Activated B cell treated with CpG ODN at 0.5 μM for 24 hours (primary cell): Measurements from ENCODE around the gene LUC7L3. TPM values are rescaled to one million over a fixed set of nuclear protein-coding genes. Genes with fewer than 3 reads are reported as not detected.

ENCODE experiments used
- ATAC-seq: fragments of 200-7000 bp; cut with Tn5 transposase; one replicate; pipeline ENCODE4 v1.10.0; 2021; ENCODE audit warnings: low read depth, mild to moderate bottlenecking, moderate library complexity
- CTCF ChIA-PET: fragments of 350-600 bp; sonication (Branson Sonifier 250); formaldehyde crosslinking; loops from one replicate; lab custom pipeline; 2021; ENCODE audit warnings: antibody characterized with exemption; lab: Charles Lee
- POLR2A ChIA-PET: fragments of 350-600 bp; sonication (Branson Sonifier 250); formaldehyde crosslinking; loops from one replicate; lab custom pipeline; 2021; ENCODE audit warnings: antibody characterized with exemption; lab: Charles Lee
- DNase-seq: peaks from one replicate; pipeline ENCODE4 v3.0.0; 2022
- H3K27ac Mint-ChIP-seq: one replicate; pipeline ENCODE4 v1.8.0; 2020; ENCODE audit warnings: mixed read lengths
- H3K27me3 Mint-ChIP-seq: one replicate; pipeline ENCODE4 v1.8.0; 2021; ENCODE audit warnings: mixed read lengths
- H3K36me3 Mint-ChIP-seq: one replicate; pipeline ENCODE4 v1.8.0; 2021; ENCODE audit warnings: low read depth, mixed read lengths
- H3K4me1 Mint-ChIP-seq: one replicate; pipeline ENCODE4 v1.8.0; 2021; ENCODE audit warnings: mixed read lengths
- H3K4me3 Mint-ChIP-seq: one replicate; pipeline ENCODE4 v1.8.0; 2020; ENCODE audit warnings: mild to moderate bottlenecking, mixed read lengths
- H3K9me3 Mint-ChIP-seq: one replicate; pipeline ENCODE4 v1.8.0; 2020; ENCODE audit warnings: mixed read lengths
- CTCF ChIP-seq: fragments of 200-600 bp; IDR thresholded peaks from one replicate; pipeline ENCODE4 v1.8.0; 2022; ENCODE audit warnings: antibody characterized with exemption, mild to moderate bottlenecking
- intact Hi-C: fragments of 100-400 bp; cut with micrococcal nuclease; formaldehyde crosslinking; loops from one replicate; pipeline ENCODE4 v1.15.1; 2024
- total RNA-seq: library from RNA; stranded (reverse); gene quantifications from 2 replicates; pipeline ENCODE4 v1.2.3, GENCODE V29; 2022

The LUC7L3 gene
- total RNA-seq, 1 donor from 2014 or later, result 158 TPM

- Mint-ChIP-seq H3K9me3 (no peaks in the 10 kb centered on the region), H3K27me3 (peaks cover 21% of the 10 kb centered on the region), H3K27ac (no peak overlapping the region), H3K36me3 (no peaks in the 10 kb centered on the region), H3K4me1 (no peaks in the 10 kb centered on the region), H3K4me3 (no peak overlapping the region)
- POLR2A ChIA-PET, result no interaction called here
- CTCF ChIA-PET, result no interaction called here
- no peak for DNase-seq
- no peak for TF ChIP-seq CTCF
- intact Hi-C loops, result no loop called here
- no peak for ATAC-seq
These were observed 34.6 kb upstream of the LUC7L3 start for GRCh38 chr17:50684612-50685333.

- DNase-seq (no peak), ATAC-seq (no peak)
- CTCF ChIA-PET, result no interaction called here
- Mint-ChIP-seq H3K27ac (no peak overlapping the region), H3K36me3 (no peaks in the 10 kb centered on the region), H3K27me3 (peaks cover 19% of the 10 kb centered on the region), H3K4me1 (no peaks in the 10 kb centered on the region), H3K4me3 (no peak overlapping the region), H3K9me3 (no peaks in the 10 kb centered on the region)
- no peak for TF ChIP-seq CTCF
- POLR2A ChIA-PET, result no interaction called here
- intact Hi-C loops, result no loop called here
These were observed 34.1 kb upstream of the LUC7L3 start for GRCh38 chr17:50685334-50685665.

- intact Hi-C loops, result no loop called here
- no peaks in the 10 kb centered on the region for H3K4me1 Mint-ChIP-seq
These were observed 33.5 kb upstream of the LUC7L3 start for GRCh38 chr17:50685691-50686493.

GRCh38 chr17:50686494-50687199, 32.8 kb upstream of the LUC7L3 start:
- CTCF ChIA-PET, result no interaction called here
- peaks cover 10% of the 10 kb centered on the region for H3K27me3 Mint-ChIP-seq
- POLR2A ChIA-PET, result no interaction called here
- no peak for DNase-seq
- H3K4me3 Mint-ChIP-seq, result no peak overlapping the region
- H3K27ac Mint-ChIP-seq, result no peak overlapping the region
- H3K4me1 Mint-ChIP-seq, result no peaks in the 10 kb centered on the region
- H3K36me3 Mint-ChIP-seq, result no peaks in the 10 kb centered on the region
- ATAC-seq, result no peak
- TF ChIP-seq CTCF, result no peak
- H3K9me3 Mint-ChIP-seq, result no peaks in the 10 kb centered on the region
- intact Hi-C loops, result no loop called here

More at GRCh38 chr17:50685691-50686493, 33.5 kb upstream of the LUC7L3 start:
- ChIA-PET POLR2A (no interaction called here), CTCF (no interaction called here)
- Mint-ChIP-seq H3K4me3 (no peak overlapping the region), H3K27ac (no peak overlapping the region), H3K9me3 (no peaks in the 10 kb centered on the region), H3K27me3 (peaks cover 16% of the 10 kb centered on the region), H3K36me3 (no peaks in the 10 kb centered on the region)
- no peak for DNase-seq
- ATAC-seq, result no peak
- TF ChIP-seq CTCF, result no peak
